ENCODE measurements around the gene VAC14.

VAC14 gene

GRCh38 chr16:70754851-70755600 is 45.9 kb downstream of the VAC14 start (continued):
- TF ChIP-seq ZNF211 (tag by site-specific recombination; IDR thresholded peaks at IDR 0.05; ENCODE audit: low read depth) = no peak

DNA sequence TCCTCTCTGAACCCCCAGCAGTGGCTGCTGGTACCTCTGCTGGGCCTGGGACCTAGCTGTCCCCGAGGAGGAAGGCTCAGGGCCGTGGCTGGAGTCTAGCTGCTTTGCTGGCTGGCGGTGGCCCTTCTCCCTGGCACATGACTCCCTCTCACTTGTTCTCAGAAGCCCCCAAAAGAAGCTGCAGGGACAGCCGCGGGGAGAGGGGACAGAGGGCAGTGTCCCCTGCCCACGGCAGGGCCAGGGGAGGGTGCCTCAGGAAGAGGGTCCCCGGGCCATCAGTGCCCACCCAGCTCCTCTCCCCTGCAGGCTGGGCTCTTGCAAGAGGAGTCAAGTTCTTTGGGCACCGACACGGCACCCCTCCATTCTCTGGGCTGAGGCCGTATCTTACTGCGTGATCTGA is 46.6 kb downstream of the VAC14 start:
- CTCF ChIA-PET = no interaction called here
- TF ChIP-seq PRDM6 (tag by site-specific recombination; IDR thresholded peaks at IDR 0.05) (no peak), ZNF510 (tag by site-specific recombination; IDR thresholded peaks at IDR 0.05; ENCODE audit: insufficient replicate concordance) (no peak), ZFHX2 (tag by site-specific recombination; conservative IDR thresholded peaks at IDR 0.05) (no peak), ZSCAN18 (tag by site-specific recombination; IDR thresholded peaks at IDR 0.05) (no peak), ZBTB21 (tag by site-specific recombination; IDR thresholded peaks at IDR 0.05) (no peak), HOXA7 (CRISPR knock-in tag; IDR thresholded peaks at IDR 0.05; ENCODE audit: borderline replicate concordance) (no peak), KLF16 (tag by site-specific recombination; IDR thresholded peaks at IDR 0.05) (no peak), ZBTB26 (tag by site-specific recombination; optimal IDR thresholded peaks at IDR 0.05) (no peak), KLF9 (tag by site-specific recombination; IDR thresholded peaks at IDR 0.05; ENCODE audit: low read depth) (no peak), TRIM28 (IDR thresholded peaks at IDR 0.05; ENCODE audit: borderline replicate concordance, low read length) (no peak), ZEB2 (tag by site-specific recombination; IDR thresholded peaks at IDR 0.05) (no peak), GLIS1 (tag by site-specific recombination; IDR thresholded peaks at IDR 0.05) (no peak)
- TF ChIP-seq, protein P1, sequence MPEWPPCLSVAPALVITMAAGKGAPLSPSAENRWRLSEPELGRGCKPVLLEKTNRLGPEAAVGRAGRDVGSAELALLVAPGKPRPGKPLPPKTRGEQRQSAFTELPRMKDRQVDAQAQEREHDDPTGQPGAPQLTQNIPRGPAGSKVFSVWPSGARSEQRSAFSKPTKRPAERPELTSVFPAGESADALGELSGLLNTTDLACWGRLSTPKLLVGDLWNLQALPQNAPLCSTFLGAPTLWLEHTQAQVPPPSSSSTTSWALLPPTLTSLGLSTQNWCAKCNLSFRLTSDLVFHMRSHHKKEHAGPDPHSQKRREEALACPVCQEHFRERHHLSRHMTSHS (tag by site-specific recombination; IDR thresholded peaks at IDR 0.05) = no peak
- POLR2A ChIA-PET = no interaction called here

DNA sequence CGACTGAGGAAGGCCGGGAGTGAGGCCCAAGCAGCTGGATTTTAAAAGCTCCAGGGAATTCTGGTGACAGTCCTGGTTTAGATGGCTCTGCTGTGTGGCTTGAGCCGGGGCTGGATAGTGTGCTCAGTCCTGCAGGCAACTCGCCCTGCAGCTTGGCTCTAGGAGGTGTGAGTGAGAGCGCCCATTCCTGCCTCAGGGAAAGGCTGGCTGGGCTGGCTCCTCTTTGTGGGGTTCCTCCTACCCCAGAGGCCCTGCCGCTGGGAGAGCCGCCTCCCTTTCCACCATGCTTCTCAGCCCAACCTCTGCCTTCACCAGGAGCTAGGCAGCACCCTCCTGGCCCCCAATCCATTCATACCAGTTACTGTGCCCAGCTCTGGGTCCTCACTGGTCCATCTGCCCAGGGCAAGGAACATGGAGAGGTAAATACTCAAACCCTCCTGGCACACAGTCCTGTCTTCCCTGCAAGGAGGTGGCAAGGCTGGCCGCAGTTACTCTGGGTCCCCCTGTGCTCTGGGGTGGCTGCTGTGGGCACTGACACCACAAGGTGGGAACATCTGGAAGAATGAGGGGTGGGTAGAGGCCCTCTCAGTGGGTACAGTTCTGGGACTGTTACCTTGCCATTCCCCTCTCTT is 47.1 kb downstream of the VAC14 start:
- POLR2A ChIA-PET = no interaction called here
- TF ChIP-seq RBAK (tag by site-specific recombination; IDR thresholded peaks at IDR 0.05) (no peak), ZNF837 (tag by site-specific recombination; IDR thresholded peaks at IDR 0.05) (no peak), ZNF239 (tag by site-specific recombination; IDR thresholded peaks at IDR 0.05) (no peak)
- Histone ChIP-seq H3K9me3 (ENCODE audit: control insufficient read depth, insufficient read depth, low read depth, low read length) (no peaks in the 10 kb centered on the region), H3K4me1 (ENCODE audit: control insufficient read depth, insufficient read depth, low read length) (no peaks in the 10 kb centered on the region), H3K27ac (ENCODE audit: extremely low read depth, low read depth, low read length) (no peak overlapping the region), H3K36me3 (ENCODE audit: control insufficient read depth in 2 of 2, insufficient read depth in 1 of 2, low read length in 2 of 2) (peaks cover 0 to 15% of the 10 kb centered on the region in 2 experiments; a peak in 1 of 3 replicates), H3K4me3 (ENCODE audit: low read depth, low read length) (no peak overlapping the region)
- CTCF ChIA-PET = interaction anchor here (2.3 kb wide), 1 partner anchor 16 kb away, joined by 14 read pairs; no protein-coding TSS in a partner anchor

More for the DNA sequence above, 46.6 kb downstream of the VAC14 start:
- Histone ChIP-seq H3K9me3 (ENCODE audit: control insufficient read depth, insufficient read depth, low read depth, low read length) (no peaks in the 10 kb centered on the region), H3K4me3 (ENCODE audit: low read depth, low read length) (no peak overlapping the region), H3K27ac (ENCODE audit: extremely low read depth, low read depth, low read length) (no peak overlapping the region), H3K36me3 (ENCODE audit: control insufficient read depth in 2 of 2, insufficient read depth in 1 of 2, low read length in 2 of 2) (peaks cover 0 to 18% of the 10 kb centered on the region in 2 experiments; a peak in 2 of 3 replicates), H3K4me1 (ENCODE audit: control insufficient read depth, insufficient read depth, low read length) (no peaks in the 10 kb centered on the region)

Data from HEK293 (cell line).